NCI-H748 (cell line): ENCODE measurements around the gene MRPL14.

Experiments used
- DNase-seq: peaks from one replicate; lab custom pipeline; 2025; ENCODE audit not compliant: unreplicated experiment; lab: John Stamatoyannopoulos, UW

The MRPL14 gene

GRCh38 chr6:44127186-44128019 lies at the start of gene MRPL14, which contains the start of gene TMEM63B:
MRPL14 (minus strand) TSS chr6:44127452; CDS start chr6:44116611, 10,841 bp downstream.
TMEM63B (plus strand) TSS chr6:44127554; CDS start chr6:44134585, 7,031 bp downstream.
- peak; percentile 91 for DNase-seq

- DNase-seq = no peak
Measured at GRCh38 chr6:44176130-44176761, 49.0 kb upstream of the MRPL14 start.

- peak; percentile 86 for DNase-seq
Measured at GRCh38 chr6:44172731-44173500, 45.7 kb upstream of the MRPL14 start.

- no peak for DNase-seq
Measured at GRCh38 chr6:44171899-44172546, 44.8 kb upstream of the MRPL14 start.

GRCh38 chr6:44169886-44170570 lies 42.8 kb upstream of the MRPL14 start:
- no peak for DNase-seq

GRCh38 chr6:44169154-44169553 lies 41.9 kb upstream of the MRPL14 start:
- no peak for DNase-seq

GRCh38 chr6:44167567-44167966 lies 40.3 kb upstream of the MRPL14 start:
- no peak for DNase-seq

GRCh38 chr6:44166591-44167184 lies 39.4 kb upstream of the MRPL14 start:
- DNase-seq = no peak

- no peak for DNase-seq
Measured at GRCh38 chr6:44166116-44166515, 38.9 kb upstream of the MRPL14 start.

GRCh38 chr6:44162876-44163625 lies 35.8 kb upstream of the MRPL14 start:
- DNase-seq = no peak

- DNase-seq = no peak
Measured at GRCh38 chr6:44161997-44162338, 34.7 kb upstream of the MRPL14 start.

GRCh38 chr6:44158770-44159228 lies 31.5 kb upstream of the MRPL14 start, which contains the start of gene CAPN11:
CAPN11 (plus strand) TSS chr6:44158820; CDS start chr6:44158849, 29 bp downstream.
- DNase-seq = no peak

- DNase-seq = no peak
Measured at GRCh38 chr6:44157152-44157521, 29.9 kb upstream of the MRPL14 start.

GRCh38 chr6:44156494-44157151 lies 29.4 kb upstream of the MRPL14 start:
- DNase-seq = no peak

GRCh38 chr6:44154067-44154466 lies 26.8 kb upstream of the MRPL14 start:
- DNase-seq = no peak

- no peak for DNase-seq
Measured at GRCh38 chr6:44152533-44152932, 25.3 kb upstream of the MRPL14 start.

- DNase-seq = no peak
Measured at GRCh38 chr6:44152109-44152461, 24.8 kb upstream of the MRPL14 start.

- DNase-seq = peak; percentile 85
Measured at GRCh38 chr6:44151348-44152108, 24.3 kb upstream of the MRPL14 start.
